HG03442 (cell line): ENCODE data around the gene MCTP1.
"Not testable (repeated sequence)": the region's sequence is repeated elsewhere in the genome, so short reads cannot be mapped to it uniquely, and the experiment has no call there.

ENCODE experiments used
- ATAC-seq: cut with Tn5 transposase; IDR thresholded peaks from one replicate; pipeline ENCODE4 v1.9.1; 2021; ENCODE audit warnings: mild to moderate bottlenecking, moderate library complexity; ENCODE audit not compliant: unreplicated experiment

The MCTP1 gene

DNA sequence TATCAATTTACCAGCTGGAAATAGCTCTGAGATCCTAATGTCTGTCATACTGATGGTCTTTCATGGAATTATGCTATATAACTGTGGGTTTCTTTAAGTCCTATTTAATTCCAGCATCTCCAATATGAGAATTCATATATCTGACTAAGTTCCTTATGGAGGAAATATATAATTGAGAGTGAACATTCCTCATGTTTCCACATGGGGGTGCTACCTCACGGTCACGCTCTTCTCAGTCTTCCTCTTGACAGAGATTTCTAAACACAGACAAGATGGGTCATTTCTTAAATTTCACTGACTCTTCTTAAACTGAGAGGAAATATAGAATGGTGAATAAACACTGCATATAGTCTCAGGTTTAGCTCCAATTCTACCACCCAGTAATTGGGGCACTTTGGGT, 454.4 kb downstream of the MCTP1 start:
- ATAC-seq: peak; percentile 74

GRCh38 chr5:94828222-94828621, 456.7 kb downstream of the MCTP1 start:
- ATAC-seq: not testable (repeated sequence)

GRCh38 chr5:94820488-94820887, 464.4 kb downstream of the MCTP1 start:
- ATAC-seq: no peak

- no peak for ATAC-seq
Observed at GRCh38 chr5:94818904-94819303, 466.0 kb downstream of the MCTP1 start.

DNA sequence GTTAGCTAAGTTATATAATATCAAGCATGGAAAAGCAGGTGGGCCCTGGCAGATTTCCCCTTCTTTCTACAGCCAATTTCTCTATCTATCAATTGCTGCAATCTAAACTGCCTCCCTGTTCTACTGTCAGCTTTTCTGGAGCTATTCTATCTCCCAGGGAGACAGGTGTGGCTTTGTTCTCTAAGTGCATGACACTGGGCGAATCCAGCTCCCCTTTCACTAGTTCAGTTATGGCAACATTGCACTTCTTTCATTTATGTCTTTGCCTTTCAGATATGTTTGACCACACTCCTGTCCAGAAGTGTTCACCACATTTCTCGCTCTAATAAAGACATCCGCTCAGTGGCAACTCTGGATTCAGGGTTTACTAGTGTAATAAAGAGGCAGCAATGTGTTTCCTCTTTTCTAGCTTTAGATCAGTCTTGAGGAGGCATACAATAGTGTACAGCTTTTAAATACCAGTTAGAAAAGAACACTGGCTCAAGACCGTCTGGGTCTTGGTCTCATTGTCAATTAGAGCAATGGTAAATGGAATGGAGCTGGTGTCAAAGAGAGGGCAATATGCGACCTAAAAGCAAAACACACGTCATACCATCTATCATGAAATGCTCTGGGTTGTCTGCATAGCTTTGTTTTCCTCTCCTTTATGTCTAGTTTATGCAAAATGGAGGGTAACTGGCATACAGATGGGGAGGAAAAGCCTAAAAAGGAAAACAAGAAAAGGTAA, 469.4 kb downstream of the MCTP1 start:
- no peak for ATAC-seq

- ATAC-seq: no peak
Observed at GRCh38 chr5:94812232-94812631, 472.7 kb downstream of the MCTP1 start.

DNA sequence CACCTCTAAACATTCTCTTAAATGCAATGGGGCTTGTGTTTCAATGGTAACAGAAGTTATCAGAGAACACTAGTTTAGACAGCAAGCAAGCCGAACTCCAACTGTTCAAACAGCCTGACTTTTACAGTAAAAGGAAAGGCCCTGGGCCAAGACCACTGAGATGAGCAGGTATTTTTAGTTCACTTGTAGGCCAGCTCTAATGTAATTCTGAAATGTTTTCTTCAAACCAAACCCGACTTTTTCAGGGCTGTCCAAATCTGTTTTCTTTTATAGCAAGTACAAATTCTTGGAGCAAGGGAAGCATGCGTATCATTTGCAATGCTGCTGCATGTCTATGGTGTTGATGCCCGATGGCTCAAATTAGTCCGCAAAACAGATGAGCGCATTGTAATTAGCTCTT, 473.6 kb downstream of the MCTP1 start:
- ATAC-seq: no peak

DNA sequence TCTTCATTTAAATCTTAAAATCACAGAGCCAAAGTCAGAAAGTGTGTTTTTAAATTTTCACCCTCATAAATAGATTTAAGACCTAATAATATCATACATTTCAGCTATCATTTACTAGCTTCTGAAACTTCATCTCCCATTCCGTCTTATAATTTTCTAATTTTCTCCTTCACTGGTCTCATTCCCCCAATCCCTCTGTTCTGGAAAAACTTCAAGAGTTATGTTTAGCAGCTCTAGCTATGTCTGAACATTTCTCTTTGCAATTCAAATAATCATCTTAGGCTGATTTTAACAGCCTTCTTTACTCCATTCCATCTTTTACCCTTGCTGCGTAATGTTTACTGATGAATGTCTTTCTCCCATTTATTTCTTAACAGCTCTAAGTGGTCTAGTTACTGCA, 474.0 kb downstream of the MCTP1 start:
- ATAC-seq: no peak

- no peak for ATAC-seq
Observed at GRCh38 chr5:94810281-94810680, 474.6 kb downstream of the MCTP1 start.

- no peak for ATAC-seq
Observed at GRCh38 chr5:94808497-94808896, 476.4 kb downstream of the MCTP1 start.

GRCh38 chr5:94807985-94808384, 476.9 kb downstream of the MCTP1 start:
- no peak for ATAC-seq

GRCh38 chr5:94802450-94802849, 482.4 kb downstream of the MCTP1 start:
- ATAC-seq: no peak

GRCh38 chr5:94796586-94796985, 488.3 kb downstream of the MCTP1 start:
- no peak for ATAC-seq

DNA sequence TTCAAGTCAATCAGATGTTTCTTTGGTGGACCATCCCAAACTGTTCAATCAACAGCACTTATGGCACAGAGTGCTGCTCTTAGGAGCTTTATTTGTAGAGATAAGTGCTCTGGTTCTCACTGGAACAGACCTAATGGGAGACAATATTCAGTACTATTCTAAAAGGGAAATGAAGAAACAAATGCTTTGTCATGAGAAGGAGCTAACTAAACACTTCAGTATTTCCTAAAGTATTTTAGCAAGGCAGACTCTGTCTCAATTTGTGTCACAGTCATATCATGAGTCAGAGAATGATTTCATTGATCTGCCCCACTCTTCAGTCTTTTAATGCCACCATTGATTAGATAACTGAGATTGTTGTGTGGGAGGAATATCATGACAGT, 491.1 kb downstream of the MCTP1 start:
- peak; percentile 42 for ATAC-seq

- ATAC-seq: peak; percentile 99
Observed at GRCh38 chr5:94793113-94793815, 491.6 kb downstream of the MCTP1 start.

DNA sequence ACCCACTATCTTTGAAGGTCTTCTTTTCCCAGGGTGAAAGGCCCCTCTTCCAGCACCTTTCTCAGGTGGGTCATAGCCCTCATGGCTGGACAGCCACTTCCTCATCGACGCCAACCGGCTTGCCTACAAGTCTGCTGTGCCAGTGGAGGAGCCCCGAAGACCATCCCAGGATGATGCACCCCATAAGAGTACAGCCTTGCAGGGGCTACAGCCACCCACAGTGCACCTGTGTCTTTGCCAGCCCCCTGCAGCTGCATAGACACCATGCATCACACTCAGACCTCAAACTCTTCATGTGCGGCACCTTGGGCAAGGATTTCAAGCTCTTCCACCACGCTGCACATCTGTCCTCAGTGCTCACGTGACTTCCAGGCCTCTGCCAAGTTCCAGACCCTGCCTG, 493.1 kb downstream of the MCTP1 start:
- ATAC-seq: no peak

- no peak for ATAC-seq
Observed at GRCh38 chr5:94788527-94788926, 496.4 kb downstream of the MCTP1 start.

GRCh38 chr5:94784536-94785505, 500.1 kb downstream of the MCTP1 start:
- no peak for ATAC-seq

DNA sequence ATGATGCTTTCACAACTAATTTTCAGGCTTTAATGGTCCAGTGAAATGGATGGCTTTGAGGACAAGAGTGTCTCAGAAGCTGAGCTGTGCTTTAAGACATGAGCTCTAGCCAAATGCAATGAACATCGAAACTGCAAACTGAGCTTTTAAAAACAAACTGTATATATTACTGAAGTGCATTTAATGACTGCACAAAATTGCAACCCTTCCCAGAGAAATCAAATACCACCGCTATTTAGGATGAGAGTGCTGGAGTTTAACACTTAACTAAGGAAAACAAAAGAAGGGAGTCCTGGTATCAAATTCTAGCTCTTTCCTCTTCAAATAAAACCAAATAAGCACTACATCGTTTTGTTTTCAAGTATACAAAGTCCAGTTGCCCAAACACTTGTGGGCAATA, 502.5 kb downstream of the MCTP1 start:
- ATAC-seq: no peak

- ATAC-seq: no peak
Observed at GRCh38 chr5:94779684-94780083, 505.2 kb downstream of the MCTP1 start.

DNA sequence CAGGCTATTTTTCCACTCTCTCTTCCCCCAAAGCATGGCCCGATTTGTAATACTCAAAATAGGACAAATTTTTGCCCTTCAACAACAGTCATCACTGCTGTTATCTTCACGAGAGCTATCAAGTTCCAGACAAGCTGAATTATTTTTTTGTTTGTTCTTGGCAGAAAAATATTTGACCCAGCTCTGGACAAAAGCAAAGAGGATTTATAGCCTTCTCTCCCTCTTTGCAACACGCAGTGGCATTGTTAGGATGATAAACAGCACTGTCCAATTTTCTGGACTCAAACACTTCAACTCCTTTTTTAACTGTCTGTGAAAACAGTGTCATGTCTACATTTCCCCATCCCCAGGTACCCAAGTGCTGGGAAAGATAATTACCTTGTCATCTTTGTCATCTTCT, 506.2 kb downstream of the MCTP1 start:
- ATAC-seq: no peak
